GM10266 (cell line): Measurements from ENCODE around the gene FGFR1OP2.
A peak's percentile ranks its signal among the peaks of the same experiment; 100 is the strongest.

Source experiments
- DNase-seq: peaks from one replicate; pipeline ENCODE4 v3.0.0; 2012; ENCODE audit errors: extremely low spot score
- CTCF ChIP-seq: IDR thresholded peaks from 2 replicates; pipeline ENCODE4 v1.5.1; 2012; ENCODE audit warnings: mild to moderate bottlenecking, low read depth; ENCODE audit not compliant: control insufficient read depth, insufficient read depth; ENCODE audit errors: missing control alignments

Gene FGFR1OP2

GRCh38 chr12:27009881-27010301, 71.6 kb downstream of the FGFR1OP2 start:
- DNase-seq = peak; percentile 31
- TF ChIP-seq CTCF = no peak

GRCh38 chr12:27012239-27012981, 74.1 kb downstream of the FGFR1OP2 start:
- DNase-seq = no peak

GRCh38 chr12:27012982-27013255, 74.6 kb downstream of the FGFR1OP2 start:
- no peak for DNase-seq
- no peak for TF ChIP-seq CTCF

More at GRCh38 chr12:27012239-27012981, 74.1 kb downstream of the FGFR1OP2 start:
- TF ChIP-seq CTCF = no peak

- TF ChIP-seq CTCF = no peak
- no peak for DNase-seq
Measured at GRCh38 chr12:27013611-27014084, 75.4 kb downstream of the FGFR1OP2 start.

- peak; percentile 96 for TF ChIP-seq CTCF
- DNase-seq = peak; percentile 95
Measured at GRCh38 chr12:27014085-27014858, 76.0 kb downstream of the FGFR1OP2 start, which contains the start of gene TM7SF3. Gene TM7SF3, minus strand, starts transcription at chr12:27014384. Its CDS starts 216 bp downstream, at chr12:27014168.

- no peak for TF ChIP-seq CTCF
- no peak for DNase-seq
Measured at GRCh38 chr12:27014859-27015729, 76.8 kb downstream of the FGFR1OP2 start.
